SIG-M5 treated with dmso at 0.1 percent for 504 hours (cell line): ENCODE data around the gene TTLL11.

Source experiments
- DNase-seq: peaks from one replicate; lab custom pipeline; 2025; ENCODE audit not compliant: unreplicated experiment; lab: John Stamatoyannopoulos, UW

The TTLL11 gene

GRCh38 chr9:121838746-121839669 is 254.1 kb downstream of the TTLL11 start:
- DNase-seq = no peak

GRCh38 chr9:121837113-121837961 is 255.8 kb downstream of the TTLL11 start:
- DNase-seq = no peak

GRCh38 chr9:121836366-121836885 is 256.7 kb downstream of the TTLL11 start:
- DNase-seq = no peak

DNA sequence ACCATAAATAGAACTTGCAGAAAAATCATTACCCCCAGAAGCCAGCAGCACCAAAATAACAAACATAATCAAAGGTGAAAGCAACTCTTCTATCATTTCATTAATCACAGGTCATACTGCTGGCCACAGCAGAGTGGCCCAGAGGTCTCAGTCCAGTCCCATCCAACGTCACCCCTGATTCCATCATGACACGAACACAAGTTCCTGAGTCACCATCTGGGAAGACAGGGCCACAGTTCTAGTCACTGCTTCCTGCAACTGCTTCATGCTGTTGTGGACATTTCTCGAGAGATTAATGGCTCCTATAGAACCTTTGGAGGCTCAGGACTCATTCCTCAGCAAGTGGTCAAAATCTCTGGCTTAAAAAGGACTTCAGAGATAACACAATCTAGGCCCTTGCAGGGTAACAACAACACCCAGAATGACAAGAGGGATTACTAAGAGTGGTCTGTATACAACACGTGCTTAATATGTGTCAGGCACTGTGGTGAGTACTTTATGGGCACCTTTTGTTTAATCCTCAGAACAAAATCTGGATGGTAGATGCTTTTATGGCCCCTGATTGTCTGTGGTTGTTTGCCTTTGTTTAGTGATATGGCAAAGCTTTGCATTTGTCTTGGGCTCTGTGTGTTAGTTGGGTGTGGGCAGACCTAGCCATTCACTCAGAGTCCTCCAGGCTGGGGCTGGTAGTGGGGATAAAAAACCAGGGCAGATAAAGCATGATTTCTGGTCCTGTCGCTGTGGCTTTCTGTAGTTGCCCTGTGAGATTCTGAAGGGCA is 257.3 kb downstream of the TTLL11 start:
- DNase-seq = no peak

DNA sequence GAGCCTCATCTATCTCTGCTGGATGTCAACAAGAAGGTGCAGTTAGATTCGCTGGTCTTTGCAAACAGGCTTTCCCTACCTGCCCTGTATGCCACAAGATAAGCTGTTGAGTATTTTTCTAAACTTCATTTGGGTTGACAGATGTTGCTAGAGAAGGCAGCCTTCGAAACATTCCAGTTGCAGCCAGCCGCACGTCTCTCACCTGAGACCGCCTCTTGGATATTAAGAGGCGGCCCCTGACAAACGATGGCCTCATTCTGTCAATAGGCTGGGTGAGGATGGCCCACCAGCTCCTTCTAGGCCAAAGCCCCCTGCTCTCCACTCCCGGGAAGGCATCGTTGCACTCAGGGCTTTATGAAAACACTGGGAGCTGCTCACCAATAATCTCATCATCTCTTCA is 260.0 kb downstream of the TTLL11 start:
- DNase-seq = no peak

GRCh38 chr9:121831869-121832268 is 261.2 kb downstream of the TTLL11 start:
- no peak for DNase-seq

GRCh38 chr9:121830441-121831140 is 262.5 kb downstream of the TTLL11 start:
- DNase-seq = no peak

- DNase-seq = no peak
Observed at GRCh38 chr9:121827251-121827967, 265.7 kb downstream of the TTLL11 start.

GRCh38 chr9:121826711-121827110 is 266.4 kb downstream of the TTLL11 start:
- no peak for DNase-seq

DNA sequence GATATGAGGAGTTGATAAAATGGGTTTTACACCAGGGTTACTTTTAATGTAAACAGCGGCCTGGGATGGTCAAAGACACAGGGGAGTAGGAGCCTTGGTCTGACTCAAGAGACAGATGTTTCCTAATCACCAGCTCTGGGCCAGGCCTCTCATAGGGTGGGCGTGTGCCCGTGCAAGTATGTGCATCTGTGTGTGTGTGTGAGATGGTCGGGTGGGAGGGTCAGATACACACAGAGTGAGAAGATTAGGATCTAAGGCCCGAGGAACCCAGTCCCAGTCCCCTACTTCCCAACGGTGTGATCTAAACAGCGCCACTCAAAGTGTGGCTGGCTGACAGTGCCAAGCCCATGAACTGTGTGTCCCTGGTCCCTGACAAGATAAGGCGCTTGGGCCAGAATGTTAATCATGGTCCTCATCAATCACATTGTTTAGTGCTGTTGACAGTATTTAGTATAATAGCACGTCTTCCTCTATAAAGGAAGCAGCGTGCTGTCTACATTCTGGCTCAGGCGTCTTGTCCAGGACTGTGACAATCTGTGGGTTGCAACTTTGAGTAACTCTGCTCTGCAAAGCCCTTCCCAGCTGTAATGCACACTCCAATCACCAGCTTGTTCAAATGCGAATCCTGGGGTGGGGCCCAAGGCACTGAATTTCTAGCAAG is 267.9 kb downstream of the TTLL11 start:
- no peak for DNase-seq

DNA sequence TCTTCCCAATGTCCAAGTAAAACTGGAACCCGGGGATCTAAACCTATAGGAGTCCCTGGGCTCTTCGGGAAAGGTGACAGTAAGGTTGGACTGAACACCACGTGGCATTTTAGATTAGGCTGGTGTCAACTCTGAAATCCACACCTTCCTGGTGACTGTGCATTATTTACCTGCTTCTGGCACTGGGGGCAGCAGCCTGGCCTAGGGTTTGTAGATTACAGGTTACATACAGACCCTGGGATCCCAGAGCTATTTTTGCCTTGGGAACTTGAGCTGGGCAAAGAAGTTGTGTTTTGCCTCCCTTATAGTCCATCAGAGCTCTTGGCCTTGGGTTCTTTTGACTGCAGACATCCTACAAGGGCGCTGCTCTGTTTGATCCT is 268.5 kb downstream of the TTLL11 start:
- no peak for DNase-seq

DNA sequence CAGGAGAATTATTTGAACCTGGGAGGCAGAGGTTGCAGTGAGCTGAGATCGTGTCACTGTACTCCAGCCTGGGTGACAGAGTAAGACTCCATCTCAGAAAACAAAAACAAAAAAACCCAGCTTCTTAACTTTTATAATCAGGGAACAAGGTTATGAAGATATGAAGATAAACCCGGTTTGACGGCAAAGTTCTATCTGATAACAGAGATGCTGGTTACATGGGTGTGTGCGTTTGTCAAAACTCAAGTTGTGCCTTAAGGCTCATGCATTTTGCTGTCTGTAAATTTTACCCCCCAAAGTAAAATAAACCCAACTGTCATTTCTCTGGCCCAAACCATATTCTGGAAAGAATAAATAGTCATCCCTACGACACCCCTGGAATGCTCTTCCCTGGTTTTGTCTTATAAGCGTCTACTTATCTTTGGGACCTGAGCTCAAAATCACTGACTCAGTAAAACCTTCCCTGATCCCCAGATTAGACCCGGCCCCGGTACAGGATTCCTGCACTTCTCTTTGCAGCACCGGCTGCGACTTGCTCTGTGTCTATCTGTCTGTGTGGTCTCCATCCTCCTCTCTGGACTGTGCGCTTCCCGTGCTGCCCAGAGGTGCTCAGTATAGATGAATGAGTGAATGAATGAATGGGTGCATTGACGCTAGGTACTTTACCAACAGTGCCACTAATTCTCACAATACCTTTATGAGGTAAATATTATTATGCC is 269.5 kb downstream of the TTLL11 start:
- no peak for DNase-seq

- DNase-seq = no peak
Observed at GRCh38 chr9:121822093-121823085, 270.7 kb downstream of the TTLL11 start.

GRCh38 chr9:121821326-121821725 is 271.8 kb downstream of the TTLL11 start:
- no peak for DNase-seq

- DNase-seq = no peak
Observed at GRCh38 chr9:121820286-121821005, 272.7 kb downstream of the TTLL11 start.

DNA sequence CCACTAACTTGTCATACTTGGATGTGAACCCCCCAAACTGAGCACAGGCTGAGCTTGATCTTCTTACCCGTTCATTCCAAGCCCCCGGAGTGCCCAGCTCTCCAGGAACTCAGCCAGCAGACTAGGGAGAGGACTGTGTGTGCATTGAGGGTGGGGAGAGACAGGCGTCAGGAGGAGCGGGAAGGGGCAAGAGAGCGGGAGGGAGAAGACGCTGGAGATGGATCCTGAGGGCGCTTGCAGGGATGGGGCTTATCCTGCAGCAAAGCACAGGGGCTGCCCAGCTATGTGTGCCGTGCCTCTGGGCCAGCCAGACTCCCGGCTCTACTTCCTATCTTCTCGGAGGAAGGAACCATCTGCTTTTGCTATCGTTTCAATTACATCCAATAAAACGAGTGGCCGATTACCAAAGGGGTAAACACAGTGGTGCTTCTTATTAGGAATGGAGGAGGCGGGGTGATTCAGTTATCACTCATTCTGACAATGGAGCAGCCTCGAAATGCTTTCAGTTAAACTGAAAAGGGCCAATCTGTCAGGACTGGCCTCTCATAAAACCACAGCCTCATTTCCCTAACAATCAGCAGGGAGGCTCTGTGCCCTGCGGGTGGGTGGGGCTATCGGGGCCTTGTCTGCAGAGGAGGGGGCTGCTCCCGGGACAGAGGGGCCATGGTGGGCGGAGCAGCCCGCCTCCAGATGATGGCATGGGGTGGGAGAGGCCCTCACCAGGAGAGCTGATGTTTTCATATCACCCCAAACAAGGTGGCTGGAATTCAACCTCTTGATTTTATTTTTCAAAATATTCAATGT is 273.5 kb downstream of the TTLL11 start:
- no peak for DNase-seq
